Activated CD4-positive, alpha-beta T cell treated with anti-CD3 and anti-CD28 coated beads, Interleukin-2, Interleukin-6, amounts not matched to agents 100 ng/mL and 50 ng/mL, durations not matched to agents 16 hours and 8 hours (primary cell): Measurements from ENCODE around the gene LTBP2.

ENCODE experiments used
- DNase-seq: peaks from one replicate; pipeline ENCODE4 v3.0.0-alpha.2; 2020

Gene LTBP2

GRCh38 chr14:74586681-74587362, 25.2 kb downstream of the LTBP2 start:
- DNase-seq: no peak

- DNase-seq: no peak
These were observed 26.4 kb downstream of the LTBP2 start for GRCh38 chr14:74585406-74586335.

GRCh38 chr14:74584951-74585350, 27.1 kb downstream of the LTBP2 start:
- no peak for DNase-seq

- peak; percentile 15 for DNase-seq
These were observed 28.2 kb downstream of the LTBP2 start for GRCh38 chr14:74583689-74584434.

- no peak for DNase-seq
These were observed 29.0 kb downstream of the LTBP2 start for GRCh38 chr14:74582910-74583581.

- DNase-seq: no peak
These were observed 31.8 kb downstream of the LTBP2 start for GRCh38 chr14:74580275-74580672.

GRCh38 chr14:74579447-74580274, 32.4 kb downstream of the LTBP2 start:
- DNase-seq: peak; percentile 49

- DNase-seq: no peak
These were observed 33.6 kb downstream of the LTBP2 start for GRCh38 chr14:74578479-74578878.

GRCh38 chr14:74577948-74578275, 34.1 kb downstream of the LTBP2 start:
- DNase-seq: no peak

GRCh38 chr14:74577247-74577947, 34.6 kb downstream of the LTBP2 start:
- DNase-seq: no peak

- DNase-seq: no peak
These were observed 36.1 kb downstream of the LTBP2 start for GRCh38 chr14:74575936-74576335.

- no peak for DNase-seq
These were observed 36.5 kb downstream of the LTBP2 start for GRCh38 chr14:74575507-74575906.

GRCh38 chr14:74574706-74575105, 37.3 kb downstream of the LTBP2 start:
- DNase-seq: no peak

- DNase-seq: peak; percentile 68
These were observed 38.0 kb downstream of the LTBP2 start for GRCh38 chr14:74574090-74574433.

- DNase-seq: no peak
These were observed 38.5 kb downstream of the LTBP2 start for GRCh38 chr14:74573421-74574089.

- DNase-seq: no peak
These were observed 39.2 kb downstream of the LTBP2 start for GRCh38 chr14:74572726-74573301.

- DNase-seq: peak; percentile 49
These were observed 39.9 kb downstream of the LTBP2 start for GRCh38 chr14:74571901-74572725.

- DNase-seq: no peak
These were observed 40.6 kb downstream of the LTBP2 start for GRCh38 chr14:74571441-74571841.

GRCh38 chr14:74570696-74571095, 41.3 kb downstream of the LTBP2 start:
- no peak for DNase-seq
